Activated T-cell treated with anti-CD3 and anti-CD28 coated beads for 4 hours (primary cell): ENCODE data around the gene ENTR1.

Experiments used
- DNase-seq: peaks from one replicate; pipeline ENCODE4 v3.0.0-alpha.2; 2020

The ENTR1 gene

DNA sequence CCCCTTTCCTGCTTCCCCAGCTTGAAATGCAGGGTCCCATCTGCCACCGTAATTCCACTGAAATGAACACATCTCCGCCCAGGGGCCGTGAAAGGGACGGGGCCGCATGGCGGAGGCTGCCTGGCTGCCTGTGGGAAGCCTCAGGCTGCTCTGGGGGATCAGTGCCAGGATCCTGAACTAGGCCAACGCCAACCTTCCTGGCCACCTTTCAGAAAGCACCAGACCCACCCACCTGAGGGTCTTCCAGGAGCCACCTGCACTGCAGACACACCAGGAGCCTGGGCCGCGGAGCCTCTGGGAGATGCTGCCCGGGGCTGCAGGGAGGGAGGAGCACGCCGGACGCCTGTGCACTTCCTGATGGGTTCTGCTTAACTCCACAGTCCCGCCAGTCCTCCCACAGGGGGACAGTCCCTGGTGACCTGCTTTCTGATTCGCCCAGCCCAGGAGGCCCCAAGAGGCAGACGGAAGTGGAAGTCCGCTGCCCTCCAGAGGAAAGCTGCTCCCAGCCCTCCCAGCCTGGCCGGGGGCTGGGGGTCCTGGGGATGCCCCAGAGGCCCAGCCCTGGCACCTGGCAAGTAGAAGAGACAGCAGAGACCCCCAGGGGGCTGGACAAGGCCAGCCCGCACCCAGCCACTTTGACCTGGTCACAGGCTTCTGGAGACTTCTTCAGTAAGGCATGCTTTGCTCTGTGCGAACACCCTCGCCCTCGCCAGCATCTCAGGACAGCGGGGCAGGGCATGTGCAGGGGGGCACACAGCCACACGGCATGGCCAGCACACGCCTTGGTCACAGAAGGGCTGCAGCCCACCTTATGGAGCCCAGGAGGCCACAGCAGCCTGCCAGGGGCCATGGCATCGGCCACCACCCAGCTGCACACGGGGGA is 36.9 kb downstream of the ENTR1 start, which contains the start of gene CARD9:
CARD9 (minus strand) TSS at position 370 of the 883 bp plus-strand sequence. CDS start 1,591 bp downstream, outside the sequence.
- no peak for DNase-seq

DNA sequence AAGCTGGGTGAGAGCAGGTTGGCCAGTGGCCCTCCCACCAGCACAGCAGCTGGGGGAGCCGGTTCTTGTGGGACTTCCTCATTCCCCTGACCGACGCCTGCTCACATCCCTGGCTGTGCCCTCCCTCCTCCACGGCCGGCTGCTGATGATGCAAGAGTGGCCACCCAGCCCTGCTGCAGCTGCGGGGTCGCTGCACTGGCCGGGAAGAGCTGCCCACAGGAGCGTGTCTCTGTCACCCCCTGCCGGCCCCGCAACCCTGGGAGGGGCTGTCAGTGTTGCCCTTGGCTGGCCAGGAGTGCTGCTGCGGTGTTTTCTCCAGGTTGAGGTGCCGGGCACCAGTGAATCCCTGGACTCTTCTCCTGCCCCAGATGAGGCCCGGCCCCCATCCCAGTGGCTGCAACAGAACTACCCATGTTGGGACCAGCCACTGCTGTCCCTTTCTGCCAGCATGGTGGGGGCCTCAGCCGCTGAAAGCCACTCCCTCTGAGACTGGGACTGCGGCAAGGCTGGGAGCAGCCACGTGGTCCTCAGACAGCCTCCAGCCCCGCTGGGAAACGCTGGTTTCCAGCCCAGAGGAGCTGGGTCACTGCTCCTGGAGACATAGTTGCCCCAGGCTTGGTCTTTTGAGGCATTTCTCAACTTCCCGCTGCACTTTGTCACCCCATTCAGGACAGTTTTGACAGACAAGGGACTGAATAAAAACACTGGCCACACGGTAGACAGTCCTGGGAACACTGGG is 37.7 kb downstream of the ENTR1 start:
- DNase-seq, result no peak

DNA sequence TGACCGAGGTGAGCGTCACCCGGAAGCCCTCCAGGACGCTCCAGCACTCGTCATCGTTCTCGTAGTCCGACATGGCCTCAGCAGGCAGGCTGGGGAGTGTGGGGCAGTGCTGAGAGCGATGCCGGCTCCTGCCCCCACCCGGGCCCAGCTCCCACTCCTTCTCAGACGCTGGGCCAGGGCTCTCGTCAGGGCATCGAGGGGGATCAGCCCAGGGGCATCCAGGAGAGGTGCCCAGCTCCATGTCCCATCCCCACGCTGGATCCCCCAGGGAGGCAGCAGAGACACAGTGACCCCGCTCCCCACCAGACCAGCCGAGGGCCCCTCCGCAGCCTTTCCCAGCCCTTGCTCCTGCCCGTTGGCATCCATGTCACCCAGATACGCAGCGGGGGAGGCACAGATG is 38.4 kb downstream of the ENTR1 start:
- DNase-seq, result no peak

DNA sequence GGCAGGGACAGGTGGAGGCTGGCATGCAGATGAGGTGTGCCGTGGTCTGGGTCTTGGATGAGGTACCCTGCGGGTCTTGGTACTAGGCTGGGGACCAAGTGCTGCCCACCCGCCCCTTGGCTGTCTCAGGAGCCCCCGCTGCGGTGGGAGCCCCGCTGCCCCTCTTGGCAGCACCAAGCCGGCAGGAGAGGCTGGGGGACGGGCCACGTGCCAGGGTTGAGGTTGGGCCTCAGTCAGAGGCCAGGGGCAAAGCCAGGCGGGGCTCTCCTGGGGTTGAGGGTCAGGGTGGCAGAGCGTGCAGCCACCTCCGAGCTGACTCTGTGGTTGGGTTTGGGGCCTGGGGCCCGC is 38.9 kb downstream of the ENTR1 start:
- no peak for DNase-seq

DNA sequence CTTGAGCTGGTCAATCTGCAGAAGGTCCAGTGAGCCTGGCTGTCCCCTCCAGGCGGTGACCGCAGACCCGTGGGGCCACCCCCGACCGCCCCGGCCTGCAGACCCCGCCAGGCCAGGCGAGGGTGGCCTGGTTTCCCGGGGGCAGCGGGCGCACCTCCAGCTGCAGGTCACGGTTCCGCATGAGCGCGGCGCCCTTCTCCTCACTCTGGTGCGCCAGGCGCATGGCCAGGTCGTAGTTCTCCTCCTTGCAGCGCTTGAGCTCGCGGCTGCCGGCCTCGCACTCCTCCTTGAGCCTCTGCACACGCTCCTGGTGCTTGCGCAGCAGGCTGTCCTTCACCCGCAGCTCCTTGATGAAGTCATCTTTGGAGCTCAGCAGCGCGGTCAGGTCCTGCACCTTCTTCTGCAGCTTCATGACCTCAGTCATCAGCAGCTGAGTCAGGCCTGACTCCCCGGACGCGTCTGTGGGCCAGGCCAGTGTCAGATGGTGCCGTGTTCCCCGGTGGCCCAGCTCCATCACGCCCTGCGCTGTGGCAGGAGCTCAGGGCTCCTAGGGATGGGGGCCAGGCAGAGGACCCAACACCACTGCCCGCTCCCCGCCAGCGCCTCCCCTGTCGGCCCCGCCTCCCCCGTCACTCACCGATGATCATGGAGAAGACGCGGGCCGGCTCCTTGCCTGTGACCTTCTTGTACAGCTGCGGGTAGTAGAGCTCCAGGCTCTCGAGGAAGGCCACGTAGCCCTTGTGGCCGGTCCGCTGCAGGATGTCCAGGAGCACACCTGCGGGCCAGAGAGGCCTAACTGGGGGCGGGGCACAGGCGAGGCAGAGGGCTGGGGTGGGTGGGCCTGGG is 39.5 kb downstream of the ENTR1 start:
- DNase-seq, result no peak

DNA sequence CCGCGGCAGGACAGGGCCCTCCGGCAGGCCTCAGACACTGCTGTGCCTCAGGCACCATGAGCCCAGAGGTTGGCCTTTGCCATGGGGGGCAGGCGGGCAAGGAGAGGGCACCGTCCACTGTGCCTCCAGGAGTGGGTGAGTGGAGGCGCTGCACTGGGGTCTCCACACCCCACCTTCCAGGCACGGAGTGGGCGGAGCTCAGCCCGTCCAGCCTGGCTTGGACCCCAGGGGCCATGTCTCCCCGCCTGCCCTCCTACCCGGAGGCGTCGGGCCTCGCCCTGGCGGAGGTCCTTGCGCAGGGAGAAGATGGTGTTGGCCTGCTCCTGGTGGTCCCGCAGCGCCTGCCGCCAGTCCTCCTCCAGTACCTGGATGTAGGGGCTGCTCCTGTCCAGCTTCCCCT is 40.4 kb downstream of the ENTR1 start:
- DNase-seq, result no peak

DNA sequence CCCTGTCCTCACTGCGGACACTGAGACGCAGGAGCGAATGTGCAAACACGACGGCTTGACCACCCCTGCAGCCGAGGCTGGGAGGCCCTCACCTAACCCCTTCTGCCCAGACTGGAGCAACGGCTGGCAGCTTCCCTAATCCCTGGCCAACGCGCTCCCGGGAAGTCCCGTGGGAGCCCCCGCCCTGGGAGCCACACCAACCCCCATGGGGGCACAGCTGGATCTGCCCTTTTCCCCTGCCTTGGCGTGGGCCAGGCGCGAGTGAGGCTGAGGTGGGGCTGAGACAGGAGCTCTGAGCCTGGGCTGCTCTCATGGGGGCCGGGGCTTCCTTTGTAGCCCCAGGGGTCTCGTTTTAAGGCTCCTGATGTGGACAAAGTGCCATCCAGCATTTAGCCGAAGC is 42.2 kb downstream of the ENTR1 start:
- no peak for DNase-seq

DNA sequence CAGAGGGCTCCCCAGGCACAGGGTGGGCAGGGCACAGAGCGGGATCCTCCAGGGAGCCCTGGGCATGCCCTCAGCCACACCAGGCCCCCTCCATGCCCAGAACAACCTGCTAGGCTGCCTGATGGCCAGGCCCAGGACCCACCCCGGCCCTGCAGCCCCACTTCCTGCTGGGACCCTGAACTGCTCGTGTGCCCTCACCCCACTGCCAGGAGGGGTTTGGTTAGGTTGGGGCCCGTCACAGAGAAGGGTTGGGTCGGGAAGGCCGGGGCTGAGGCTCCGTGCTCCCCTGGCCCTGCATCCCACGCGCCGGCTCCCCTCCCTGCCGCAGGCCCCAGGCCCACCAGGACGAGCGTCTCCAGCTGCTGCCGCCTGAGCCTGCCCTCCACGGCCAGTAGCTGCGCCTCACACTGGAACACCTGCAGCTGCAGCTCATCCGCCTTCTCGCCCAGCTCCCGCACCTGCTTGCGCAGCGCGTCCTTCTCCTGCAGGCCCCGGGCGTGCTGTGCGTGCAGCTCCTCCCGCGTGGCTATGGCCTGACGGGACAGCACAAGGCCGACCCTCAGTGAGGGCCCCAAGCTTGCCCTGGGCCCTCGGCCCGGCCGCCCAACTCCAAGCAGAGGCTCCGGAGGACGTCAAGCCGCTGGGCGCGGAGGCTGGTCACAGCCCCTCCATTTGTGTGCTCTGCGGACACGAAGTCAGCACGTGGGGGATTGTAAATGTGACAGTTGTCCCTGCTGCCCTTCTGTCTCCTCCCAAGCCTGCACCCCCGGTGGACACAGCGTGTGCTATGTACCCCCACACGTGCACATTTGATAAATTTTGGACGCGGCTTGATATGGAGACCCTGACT is 42.9 kb downstream of the ENTR1 start:
- DNase-seq, result no peak

DNA sequence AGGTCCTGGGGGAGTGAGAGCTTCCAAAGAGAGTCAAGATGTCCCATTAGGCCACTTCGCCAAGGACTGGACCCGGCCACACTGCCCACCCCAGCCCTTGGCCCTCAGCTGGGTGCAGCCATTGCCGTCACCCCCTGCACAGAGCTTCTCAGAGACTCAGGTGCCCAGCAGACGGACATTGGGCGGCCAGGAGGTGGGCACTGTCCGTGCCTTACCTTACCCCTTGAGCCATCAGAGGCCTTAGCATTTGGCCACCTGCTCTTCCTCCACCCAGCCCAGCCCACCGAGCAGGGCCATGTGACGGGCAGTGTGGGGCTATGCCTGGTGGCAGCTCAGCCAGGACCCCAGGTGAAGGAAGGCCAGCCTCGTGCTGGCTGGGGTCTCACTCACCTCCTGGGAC is 43.6 kb downstream of the ENTR1 start:
- DNase-seq, result no peak

DNA sequence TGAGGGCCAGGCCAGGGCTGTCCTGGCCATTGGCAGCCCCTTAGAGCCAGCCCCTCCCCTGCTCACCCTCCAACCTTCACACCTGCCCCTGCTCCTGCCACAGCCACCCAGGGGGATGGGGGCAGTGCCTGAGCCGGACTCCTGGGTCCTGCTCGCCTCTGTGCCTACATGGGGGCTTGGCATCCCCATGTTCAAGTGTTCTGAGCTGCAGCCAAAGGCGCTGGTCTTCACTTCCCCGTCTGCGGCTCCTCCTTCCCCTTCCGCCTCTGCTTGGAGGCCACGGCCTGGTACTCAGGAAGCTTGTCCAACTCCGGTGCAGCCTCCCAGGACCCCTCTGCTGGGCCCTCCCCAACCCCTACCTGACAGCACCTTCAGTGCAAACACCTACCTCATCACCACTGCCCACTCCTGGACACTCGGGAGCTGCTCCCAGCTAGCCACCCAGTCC is 44.6 kb downstream of the ENTR1 start:
- DNase-seq, result no peak

DNA sequence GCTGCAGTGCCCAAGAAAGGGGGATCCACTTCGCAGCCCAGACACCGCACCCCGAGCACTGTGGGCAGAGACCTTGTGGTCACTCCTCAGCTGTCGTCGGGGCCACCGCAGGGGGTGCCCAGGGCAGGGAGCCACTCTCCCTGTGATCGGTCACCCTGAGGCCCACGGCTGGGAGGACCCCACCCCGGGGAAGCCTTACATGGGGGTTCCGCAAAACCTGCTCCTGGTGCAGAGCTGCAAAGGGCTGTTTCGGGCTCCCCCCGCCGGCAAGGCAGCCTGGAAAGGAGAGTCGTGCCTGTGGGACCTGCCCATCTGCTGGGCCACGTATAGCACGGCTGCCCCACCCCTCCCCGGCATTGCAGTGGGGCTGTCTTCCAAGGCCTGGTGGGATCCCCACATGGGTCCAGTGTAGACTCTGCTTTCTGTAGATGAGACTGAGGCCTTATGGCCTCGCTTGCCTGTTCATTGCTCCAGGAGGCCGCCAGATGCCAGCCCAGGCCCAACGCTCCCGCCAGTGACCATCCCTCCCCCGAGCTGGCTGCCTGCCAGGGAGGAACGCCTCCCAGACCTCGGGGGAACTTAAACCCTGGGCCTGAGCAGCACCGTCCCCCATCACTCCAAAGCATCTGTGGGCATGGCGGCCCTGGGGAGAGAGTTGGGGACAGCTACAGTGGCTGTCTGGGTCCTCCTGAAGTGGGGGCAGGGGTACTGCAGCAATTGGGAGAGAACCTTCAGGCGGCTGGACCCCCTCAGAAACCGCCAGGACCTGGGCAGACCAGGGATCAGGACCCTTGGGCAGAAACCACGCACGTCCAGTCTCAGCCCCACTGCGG is 45.3 kb downstream of the ENTR1 start:
- DNase-seq, result no peak

DNA sequence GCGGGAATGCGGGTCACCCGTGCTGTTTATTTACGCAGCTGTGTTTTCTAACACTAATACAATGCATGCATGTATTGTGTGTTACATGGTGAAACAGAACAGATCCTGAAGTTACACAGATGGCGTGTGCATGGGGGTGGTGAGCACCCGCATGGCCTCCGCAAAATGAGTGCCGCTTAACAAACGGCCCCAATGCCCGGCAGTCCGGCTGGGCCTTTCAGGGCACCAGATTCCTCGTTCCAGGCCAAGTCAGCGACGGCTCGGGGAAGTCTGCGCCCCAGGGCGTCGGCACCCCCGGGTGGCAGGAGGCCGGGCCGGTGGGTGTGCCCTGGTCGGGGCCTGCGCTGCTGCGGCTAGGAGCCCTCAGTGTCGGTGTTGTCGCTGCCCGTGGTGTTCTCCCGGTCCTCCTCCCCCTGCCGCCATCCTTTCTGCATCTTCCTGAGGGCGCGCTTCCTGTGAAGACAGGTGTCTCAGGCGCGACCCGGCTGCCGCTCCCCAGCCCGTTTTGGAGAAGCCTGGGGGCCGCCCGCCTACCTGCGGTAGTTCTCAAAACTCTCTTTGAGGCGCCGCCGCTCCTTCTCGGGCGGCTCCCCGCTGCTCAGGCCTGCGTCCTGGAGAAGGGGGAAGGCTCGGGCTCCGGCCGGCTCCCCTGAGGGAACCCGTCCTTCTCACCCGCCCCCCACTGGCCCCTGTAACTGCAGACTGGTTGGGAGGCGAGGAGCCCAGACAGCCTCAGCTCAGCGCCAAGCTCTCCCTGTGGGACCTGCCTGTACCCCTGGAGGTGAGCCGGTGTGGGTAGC is 46.3 kb downstream of the ENTR1 start:
- DNase-seq, result no peak

DNA sequence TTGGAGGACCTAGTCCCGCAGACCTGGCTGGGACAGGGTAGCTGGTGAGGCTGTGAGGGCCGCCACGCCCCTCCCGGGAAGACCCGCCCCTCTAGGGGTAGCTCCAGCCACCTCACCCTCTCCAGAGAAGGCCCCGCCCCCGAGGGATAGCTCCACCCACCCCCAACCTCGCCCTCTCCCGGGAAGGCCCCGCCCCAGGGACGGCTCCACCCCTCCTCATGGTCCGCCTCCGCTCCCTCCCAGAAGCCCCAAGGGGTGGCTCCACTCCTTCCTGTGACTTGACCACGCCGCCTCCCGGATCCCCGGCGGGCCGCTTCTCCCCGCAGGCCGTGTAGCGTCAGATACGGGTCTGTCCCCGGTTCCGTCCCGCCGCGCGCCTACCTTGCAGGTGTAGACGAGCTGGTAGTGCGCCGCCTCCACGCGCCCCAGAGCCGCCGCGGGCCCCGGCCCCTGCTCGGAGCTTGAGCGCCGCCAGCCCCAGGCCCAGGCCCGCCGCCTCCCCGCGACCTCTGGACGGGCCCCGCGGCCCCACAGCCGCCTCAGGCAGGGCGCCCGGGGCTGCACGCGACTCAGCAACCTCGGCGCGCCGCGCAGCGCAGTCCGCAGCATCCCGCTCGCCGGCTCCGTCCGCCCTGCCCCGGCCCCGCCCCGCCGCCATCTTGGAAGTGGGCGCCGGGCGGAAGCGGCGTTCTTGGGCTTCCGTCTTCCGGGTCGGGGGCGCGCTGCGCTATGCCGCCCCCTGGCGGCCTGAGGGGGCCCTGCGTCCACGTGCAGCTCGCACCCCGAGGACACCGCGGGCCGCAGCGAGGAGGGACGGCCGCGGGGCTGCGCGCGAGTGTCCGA is 47.1 kb downstream of the ENTR1 start, which contains the start of gene DNLZ:
DNLZ (minus strand) TSS at position 639 of the 843 bp plus-strand sequence; CDS start at position 609, 30 bp downstream.
- peak; percentile 95 for DNase-seq

DNA sequence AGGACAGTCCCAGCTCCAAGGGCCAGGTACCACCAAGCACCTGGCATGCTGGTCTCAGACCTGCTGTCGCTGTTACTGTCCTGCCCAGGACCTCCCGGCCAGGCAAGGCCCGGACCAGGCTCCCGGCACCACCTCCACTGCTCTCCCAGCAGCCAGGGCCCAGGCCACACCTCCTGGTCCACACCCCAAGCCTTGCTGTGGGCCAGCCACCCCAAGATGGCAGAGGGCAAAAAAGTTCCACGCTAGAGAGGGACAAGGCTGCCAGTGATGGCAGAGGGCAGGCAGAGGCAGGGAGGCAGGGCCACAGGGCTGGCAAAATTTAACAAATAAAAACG is 48.0 kb downstream of the ENTR1 start:
- no peak for DNase-seq

DNA sequence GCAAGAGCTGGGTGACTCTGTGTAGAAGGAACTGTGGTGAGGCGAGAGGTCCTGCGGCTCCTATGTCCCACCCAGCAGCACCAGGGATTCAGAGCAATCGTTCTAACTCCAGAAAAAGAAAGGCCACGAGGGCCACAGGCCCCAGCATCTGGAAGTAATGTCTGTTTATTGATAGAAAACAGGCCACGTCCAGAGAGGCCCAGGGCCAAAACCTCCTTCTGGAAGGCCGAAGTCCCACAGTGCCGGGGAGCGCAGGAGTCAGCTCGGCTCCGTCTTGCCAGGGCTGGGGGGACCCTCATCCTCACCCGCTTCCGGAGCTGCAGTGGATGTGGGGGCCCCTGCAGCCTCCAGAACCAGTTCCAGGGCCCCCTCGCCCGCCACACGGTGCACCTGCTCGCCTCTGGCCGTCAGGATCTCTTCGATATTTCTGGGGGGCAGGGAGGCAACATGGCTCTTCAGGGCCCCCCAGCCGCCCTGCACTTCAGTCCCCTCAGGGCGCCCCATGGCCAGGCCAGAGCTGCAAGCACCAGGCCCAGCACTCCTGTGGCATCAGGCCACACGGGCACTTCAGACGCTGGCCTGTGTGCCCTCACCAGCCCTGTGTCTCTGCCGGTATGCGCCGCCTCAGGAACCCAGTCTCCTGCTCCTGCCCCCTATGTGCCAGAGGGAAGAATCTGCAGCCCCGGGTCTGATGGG is 48.5 kb downstream of the ENTR1 start:
- no peak for DNase-seq

DNA sequence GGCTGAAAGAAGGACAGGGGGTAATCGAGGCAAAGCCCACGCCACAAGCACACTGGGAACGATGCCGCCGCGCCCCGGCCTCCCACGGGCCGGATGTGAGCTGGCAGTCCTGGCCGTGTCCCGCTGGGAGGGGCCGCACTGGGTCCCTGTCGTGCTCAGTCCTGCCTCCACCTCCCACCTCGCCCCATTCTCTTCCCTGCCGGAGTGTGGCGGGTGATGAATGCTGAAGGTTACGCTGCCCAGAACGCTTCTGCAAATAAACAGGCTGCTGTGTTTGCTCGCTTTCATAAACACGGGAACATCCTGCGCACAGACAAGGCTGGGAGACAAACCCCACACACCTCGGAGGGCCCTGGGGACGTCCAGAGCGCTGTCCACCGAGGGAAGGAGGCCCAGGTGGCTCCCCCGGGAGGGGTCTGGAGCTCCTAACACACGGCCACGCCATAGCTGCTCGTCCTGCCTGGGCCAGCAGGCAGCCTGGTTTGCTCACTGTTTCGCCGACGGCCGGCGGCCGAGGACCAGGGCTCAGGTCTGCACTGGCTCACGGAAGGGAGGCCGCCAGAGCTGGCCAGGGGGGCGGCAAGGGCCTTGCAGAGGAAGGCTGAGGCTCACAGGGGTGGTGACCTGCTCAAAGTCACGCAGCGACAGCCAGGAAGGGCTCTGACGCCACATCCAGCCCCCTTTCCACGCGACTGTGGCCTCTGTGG is 49.2 kb downstream of the ENTR1 start:
- DNase-seq, result no peak

DNA sequence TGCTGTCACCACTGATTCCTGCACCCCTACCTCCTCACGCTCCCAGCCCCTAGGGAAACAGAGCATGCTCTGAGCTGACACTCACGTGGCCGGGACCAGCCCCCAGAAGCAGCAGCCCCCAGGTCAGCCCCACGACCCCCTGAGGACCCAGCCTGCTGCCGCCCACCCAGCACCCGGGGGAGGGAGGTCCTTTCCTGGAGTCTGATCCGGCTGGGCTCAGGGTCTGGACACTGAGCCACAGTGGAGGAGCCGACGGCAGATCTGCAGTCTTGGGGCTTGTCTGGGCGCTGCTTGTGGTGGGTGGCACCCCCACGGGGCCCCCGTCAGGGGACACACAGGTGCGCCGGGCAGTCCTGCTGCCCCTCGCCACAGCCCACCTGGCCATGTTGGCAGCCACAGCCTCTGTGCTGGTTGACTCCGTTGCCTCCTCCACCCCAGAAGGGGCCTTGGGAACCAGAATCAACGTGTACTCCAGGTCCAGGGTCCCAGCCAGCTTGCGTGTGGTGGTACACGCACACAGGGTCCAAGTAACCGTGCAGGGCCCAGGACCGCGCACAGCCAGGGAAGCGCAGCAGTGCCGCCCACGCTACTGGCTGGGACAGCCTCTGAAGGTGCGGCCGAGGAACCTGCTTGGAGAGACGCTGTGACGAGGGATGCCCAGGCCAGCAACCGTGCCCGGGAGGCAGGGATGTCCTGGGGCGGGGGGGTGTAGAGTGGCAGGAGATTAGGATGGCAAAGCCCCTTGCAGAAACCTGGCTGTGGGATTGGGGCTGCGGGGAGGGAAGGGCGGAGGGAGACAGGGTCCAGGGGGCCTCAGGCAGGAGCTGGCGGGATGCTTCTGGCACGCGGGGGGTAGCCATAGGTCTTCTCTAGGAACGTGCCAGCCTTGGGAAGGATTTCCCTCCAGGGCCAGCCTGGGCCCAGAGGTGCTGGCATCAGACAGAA is 50.4 kb downstream of the ENTR1 start:
- DNase-seq, result no peak
